Stomach (tissue), 4 donors: Measurements from ENCODE around the gene IGLON5.

Experiments used
- EP300 ChIP-seq: sonication (generic); formaldehyde crosslinking; IDR thresholded peaks from one replicate; pipeline ENCODE4 v1.6.1; 2017; ENCODE audit warnings: antibody characterized with exemption
- POLR2A ChIP-seq, 4 donors: fragments of 450-650 bp; IDR thresholded peaks; one replicate each; pipeline ENCODE4 v1.6.1; 2016; ENCODE audit warnings: antibody characterized with exemption in 4 of 4, control low read depth in 2 of 4, mild to moderate bottlenecking in 1 of 4, moderate library complexity in 1 of 4
- POLR2AphosphoS5 ChIP-seq, 3 donors: sonication (generic); formaldehyde crosslinking; IDR thresholded peaks; one replicate each; pipeline ENCODE4 v1.6.1; 2016; ENCODE audit warnings: antibody characterized with exemption in 3 of 3
- TF ChIP-seq, protein P1 (sequence below), 7 experiments: fragments of 450-650 bp in 4 of 7; fragments of 200-600 bp in 3 of 7; sonication (generic) in 3 of 7; IDR thresholded peaks; one replicate each; pipeline ENCODE4 v1.5.1; 2016 to 2019; ENCODE audit warnings: antibody characterized with exemption in 7 of 7, control low read depth in 2 of 7, mild to moderate bottlenecking in 1 of 7

DNA sequence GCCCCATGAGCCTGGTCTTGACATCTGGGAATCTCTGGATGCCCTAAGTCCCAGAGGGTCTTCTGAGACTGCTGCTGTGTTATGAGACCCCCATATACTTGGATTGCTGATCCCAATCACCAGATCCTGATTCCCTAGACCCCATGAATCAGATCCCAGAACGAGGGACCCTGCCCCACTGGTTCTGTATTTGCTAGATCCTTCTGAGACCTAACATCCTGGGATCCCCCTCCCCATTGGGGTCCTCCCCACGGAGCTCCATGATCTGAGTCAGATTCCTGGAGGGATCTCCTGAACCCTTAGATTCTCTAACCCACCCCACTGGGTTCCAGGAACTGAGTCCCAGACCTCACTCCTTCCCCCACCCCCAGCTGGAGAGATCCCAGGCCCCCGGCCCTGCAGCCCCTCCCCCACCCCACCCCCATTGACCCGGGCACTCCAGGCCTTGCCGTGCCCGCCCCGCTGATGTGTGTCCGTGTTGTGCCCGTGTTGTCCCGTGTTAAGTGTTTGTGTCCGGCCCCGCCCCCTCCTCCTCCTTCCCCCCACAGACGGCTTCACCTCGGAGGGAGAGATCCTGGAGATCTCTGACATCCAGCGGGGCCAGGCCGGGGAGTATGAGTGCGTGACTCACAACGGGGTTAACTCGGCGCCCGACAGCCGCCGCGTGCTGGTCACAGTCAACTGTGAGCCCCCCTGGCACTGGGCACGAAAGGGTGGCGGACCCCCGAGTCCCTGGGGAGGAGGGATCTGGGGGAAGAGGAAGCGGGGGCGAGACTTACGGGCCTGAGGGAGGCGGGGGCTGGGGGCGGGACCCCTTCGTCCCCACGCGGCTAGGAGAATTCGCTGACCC lies 15.0 kb downstream of the IGLON5 start:
- no peak for TF ChIP-seq POLR2A (IDR thresholded peaks at IDR 0.05)
- TF ChIP-seq, protein P1, sequence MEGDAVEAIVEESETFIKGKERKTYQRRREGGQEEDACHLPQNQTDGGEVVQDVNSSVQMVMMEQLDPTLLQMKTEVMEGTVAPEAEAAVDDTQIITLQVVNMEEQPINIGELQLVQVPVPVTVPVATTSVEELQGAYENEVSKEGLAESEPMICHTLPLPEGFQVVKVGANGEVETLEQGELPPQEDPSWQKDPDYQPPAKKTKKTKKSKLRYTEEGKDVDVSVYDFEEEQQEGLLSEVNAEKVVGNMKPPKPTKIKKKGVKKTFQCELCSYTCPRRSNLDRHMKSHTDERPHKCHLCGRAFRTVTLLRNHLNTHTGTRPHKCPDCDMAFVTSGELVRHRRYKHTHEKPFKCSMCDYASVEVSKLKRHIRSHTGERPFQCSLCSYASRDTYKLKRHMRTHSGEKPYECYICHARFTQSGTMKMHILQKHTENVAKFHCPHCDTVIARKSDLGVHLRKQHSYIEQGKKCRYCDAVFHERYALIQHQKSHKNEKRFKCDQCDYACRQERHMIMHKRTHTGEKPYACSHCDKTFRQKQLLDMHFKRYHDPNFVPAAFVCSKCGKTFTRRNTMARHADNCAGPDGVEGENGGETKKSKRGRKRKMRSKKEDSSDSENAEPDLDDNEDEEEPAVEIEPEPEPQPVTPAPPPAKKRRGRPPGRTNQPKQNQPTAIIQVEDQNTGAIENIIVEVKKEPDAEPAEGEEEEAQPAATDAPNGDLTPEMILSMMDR (IDR thresholded peaks at IDR 0.05) = no peak
- TF ChIP-seq EP300 = no peak
- TF ChIP-seq POLR2AphosphoS5 (IDR thresholded peaks at IDR 0.05) = no peak
